K562 (cell line): ENCODE data around the gene GH2. TPM values are rescaled to one million over a fixed set of nuclear protein-coding genes. Genes with fewer than 3 reads are reported as not detected.

ENCODE experiments used
- ATAC-seq: fragments of 200-7000 bp; cut with Tn5 transposase; 3 replicates; pipeline ENCODE4 v1.9.1; 2020; ENCODE audit warnings: moderate library complexity
- BruUV-seq: library from RNA; stranded (reverse); fragments of 400-500 nt; replicated peaks from 2 replicates; lab custom pipeline; 2021; lab: Mats Ljungman, UMichigan
- CTCF ChIA-PET: fragments of 300-600 bp; formaldehyde crosslinking; extraction: SDS; loops from one replicate; lab custom pipeline; 2021; ENCODE audit warnings: low intra/inter-chr PET ratio; lab: Yijun Ruan, JAX
- POLR2A ChIA-PET: fragments of 300-600, 350-650 bp; sonication (Branson Sonifier 250); formaldehyde crosslinking; extraction: SDS; loops from one replicate; lab custom pipeline; 2021; ENCODE audit warnings: antibody characterized with exemption, inconsistent platforms; lab: Yijun Ruan, JAX
- DNase-seq, 4 experiments: peaks; one replicate each; pipeline versions ENCODE4 v3.0.0 to v3.0.0-alpha.2; 2011 to 2018; ENCODE audit warnings: low spot score in 3 of 4, mixed read lengths in 3 of 4; ENCODE audit errors: extremely low read depth in 1 of 4
- FAIRE-seq: peaks from 2 replicates; lab custom pipeline; 2011; peaks lifted over from hg19 to GRCh38; lab: Jason Lieb, UNC
- H2AFZ ChIP-seq: 2 replicates; pipeline ENCODE4 v1.6.0; 2011; ENCODE audit warnings: low read depth, low read length, control low read depth, inconsistent platforms
- H3K27ac ChIP-seq: fragments of 200-600 bp; 3 replicates; pipeline ENCODE4 v1.8.0; 2011; ENCODE audit warnings: low read depth, mild to moderate bottlenecking, control low read depth, inconsistent platforms, low read length, moderate library complexity, mixed read lengths; ENCODE audit errors: extremely low read depth
- H3K27me3 ChIP-seq, 2 experiments: fragments of 300-600 bp in 1 of 2; 2 replicates in 1 of 2; 3 replicates in 1 of 2; pipeline versions ENCODE4 v1.6.0 to v1.8.0; 2011; ENCODE audit warnings: inconsistent platforms in 2 of 2, low read length in 2 of 2, mild to moderate bottlenecking in 1 of 2, mixed read lengths in 1 of 2, moderate library complexity in 1 of 2; ENCODE audit not compliant: control insufficient read depth in 2 of 2, insufficient read depth in 2 of 2
- H3K36me3 ChIP-seq: fragments of 300-600 bp; 3 replicates; pipeline ENCODE4 v1.8.0; 2011; ENCODE audit warnings: mild to moderate bottlenecking, low read length, inconsistent platforms; ENCODE audit not compliant: control insufficient read depth, insufficient read depth
- H3K4me1 ChIP-seq, 2 experiments: fragments of 200-600 bp in 1 of 2; replicated peaks in 1 of 2; 2 replicates in 1 of 2; 3 replicates in 1 of 2; pipeline versions ENCODE4 v1.5.1 to v1.8.0; 2011; ENCODE audit warnings: inconsistent platforms in 2 of 2, low read length in 2 of 2, mild to moderate bottlenecking in 1 of 2, mixed read lengths in 1 of 2, moderate library complexity in 1 of 2; ENCODE audit not compliant: control insufficient read depth in 2 of 2, insufficient read depth in 2 of 2
- H3K4me2 ChIP-seq: 2 replicates; pipeline ENCODE4 v1.6.1; 2011; ENCODE audit warnings: low read length, control low read depth, inconsistent platforms, mixed read lengths; ENCODE audit not compliant: insufficient read depth
- H3K4me3 ChIP-seq: fragments of 200-600 bp; sonication (generic), shearing (Covaris generic); 2 replicates; pipeline ENCODE4 v1.5.1; 2016; ENCODE audit warnings: control low read depth, inconsistent platforms
- H3K79me2 ChIP-seq: fragments of 200-600 bp; 3 replicates; pipeline ENCODE4 v1.8.0; 2011; ENCODE audit warnings: low read length, inconsistent platforms; ENCODE audit not compliant: control insufficient read depth, insufficient read depth
- H3K9ac ChIP-seq, 2 experiments: 2 replicates each; pipeline versions ENCODE4 v1.6.0 to v1.6.1; 2011; ENCODE audit warnings: low read depth in 2 of 2, low read length in 2 of 2, control low read depth in 1 of 2, inconsistent platforms in 1 of 2, mild to moderate bottlenecking in 1 of 2, mixed read lengths in 1 of 2; ENCODE audit not compliant: insufficient read depth in 1 of 2
- H3K9me1 ChIP-seq: one replicate; pipeline ENCODE4 v1.6.0; 2011; ENCODE audit warnings: inconsistent platforms, mild to moderate bottlenecking, low read length, moderate library complexity; ENCODE audit not compliant: control insufficient read depth, insufficient read depth
- H3K9me3 ChIP-seq: replicated peaks from 2 replicates; pipeline ENCODE4 v1.5.1; 2011; ENCODE audit warnings: low read depth, low read length, inconsistent platforms; ENCODE audit not compliant: control insufficient read depth, insufficient read depth
- H4K20me1 ChIP-seq: replicated peaks from 2 replicates; pipeline ENCODE4 v1.6.1; 2011; ENCODE audit warnings: low read length, inconsistent platforms, mixed read lengths; ENCODE audit not compliant: control insufficient read depth, insufficient read depth
- BCOR ChIP-seq: fragments of 450-650 bp; IDR thresholded peaks from 2 replicates; pipeline ENCODE4 v1.6.1; 2016
- DPF2 ChIP-seq: fragments of 450-650 bp; IDR thresholded peaks from 2 replicates; pipeline ENCODE4 v1.6.1; 2016
- HDAC2 ChIP-seq: fragments of 450-650 bp; IDR thresholded peaks from 2 replicates; pipeline ENCODE4 v1.6.1; 2016; ENCODE audit warnings: mild to moderate bottlenecking
- KDM1A ChIP-seq, 2 experiments: fragments of 450-650 bp; IDR thresholded peaks; 2 replicates each; pipeline ENCODE4 v1.6.1; 2016; ENCODE audit warnings: mild to moderate bottlenecking in 2 of 2
- RBM25 ChIP-seq: fragments of 200-400 bp; formaldehyde crosslinking; IDR thresholded peaks from 2 replicates; pipeline ENCODE4 v1.6.1; 2018; ENCODE audit warnings: low read length, low read depth, moderate library complexity; ENCODE audit not compliant: severe bottlenecking
- ZNF121 ChIP-seq: sonication (generic); formaldehyde crosslinking; conservative IDR thresholded peaks from 2 replicates; pipeline ENCODE4 v1.8.0; 2022; ENCODE audit warnings: missing genetic modification reagents
- ZNF143 ChIP-seq: sonication (generic); formaldehyde crosslinking; IDR thresholded peaks from 2 replicates; pipeline ENCODE4 v1.9.0; 2022; ENCODE audit warnings: mild to moderate bottlenecking, missing genetic modification reagents
- WGBS: fragments of 100-300 bp; shearing (Covaris generic); methylation state at CpG from one replicate; pipeline ENCODE4 v1.1.6; 2016; ENCODE audit warnings: low coverage, mixed read lengths; ENCODE audit not compliant: insufficient coverage; ENCODE audit errors: missing lambda C conversion rate; 5-methylcytosine and 5-hydroxymethylcytosine counted together
- in situ Hi-C: fragments of 300-500 bp; cut with MboI; formaldehyde crosslinking; loops from 4 replicates; pipeline ENCODE4 v1.15.0; 2018; ENCODE audit warnings: inconsistent platforms, mixed read lengths
- intact Hi-C: fragments of 100-400 bp; cut with micrococcal nuclease; formaldehyde crosslinking; loops from 2 replicates; pipeline ENCODE4 v1.14.2; 2022
- polyA plus RNA-seq, 8 experiments: library from polyadenylated mRNA; depleted of rRNA in 4 of 8; stranded (reverse) in 5 of 8; unstranded in 3 of 8; fragments of >200 nt; fragmentation: Nextera tagmentation in 2 of 8; fragmentation: Illumina TruSeq in 1 of 8; extraction: Ambion mirVana in 2 of 8; extraction: Trizol in 1 of 8; gene quantifications; 2 replicates each; pipeline versions ENCODE4 v1.2.1 to v1.2.3, GENCODE V29; 2011 to 2014; ENCODE audit warnings: inconsistent platforms in 1 of 8, missing spikeins in 1 of 8
- total RNA-seq, 7 experiments: library from RNA; depleted of rRNA in 6 of 7; stranded (reverse); fragments of >200 nt in 6 of 7; fragmentation: Illumina TruSeq in 2 of 7; extraction: Trizol in 2 of 7; gene quantifications; 2 replicates each; pipeline versions ENCODE4 v1.2.1 to v1.2.3, GENCODE V29; 2011 to 2021; ENCODE audit warnings: low replicate concordance in 1 of 7

Gene GH2
- total and polyA plus RNA-seq, 9 of the 15 experiments (the other 6 are each of a cell fraction or from before 2014, with no cell fraction given) = not detected

- POLR2A ChIA-PET = interaction anchor here (1.2 to 1.4 kb wide), 2 partner anchors 8 to 28 kb away, joined by 3 read pairs; no protein-coding TSS in a partner anchor
- WGBS = 83% methylated on average over 2 of the region's 2 CpGs
- no peak for ATAC-seq
- Histone ChIP-seq H3K27ac (no peak overlapping the region), H3K79me2 (peaks cover 30% of the 10 kb centered on the region), H3K9me3 (peaks cover under 1% of the 10 kb centered on the region; the same call in 1 of the 2 replicates)
- no peak for FAIRE-seq
- TF ChIP-seq ZNF143 (CRISPR knock-in tag) (no peak), KDM1A (IDR thresholded peaks at IDR 0.05) (0 out of 4 replicates have a peak, but pooled peaks of 1 of the 2 experiments have one; percentile 12), ZNF121 (CRISPR knock-in tag) (peak; percentile 90), HDAC2 (0 out of 2 replicates have a peak, but pooled peaks have one; percentile 35), RBM25 (peak; percentile 51), BCOR (peak; percentile 79), DPF2 (no peak)
- TF ChIP-seq, all 486 proteins: peak for 5
- Histone ChIP-seq H3K9me1 (no peaks in the 10 kb centered on the region), H3K4me2 (no peak overlapping the region), H2AFZ (no peak overlapping the region), H4K20me1 (no peaks in the 10 kb centered on the region), H3K4me3 (no peak overlapping the region), H3K4me1 (peaks cover 17 to 26% of the 10 kb centered on the region in 2 experiments; a peak in 4 of 5 replicates), H3K27me3 (no peaks in the 10 kb centered on the region), H3K9ac (no peak overlapping the region), H3K36me3 (peaks cover 24% of the 10 kb centered on the region; the same call in 1 of the 3 replicates)
- intact Hi-C loops = no loop called here
- in situ Hi-C loops = no loop called here
- no peak for DNase-seq
- no TSS peak for BruUV-seq
- CTCF ChIA-PET = no interaction called here
Measured at GRCh38 chr17:63853260-63853659, 28.5 kb downstream of the GH2 start.
